Mesothelial cell of epicardium (in vitro differentiated cells): ENCODE results near the gene MRAP2. TPM values are rescaled to one million over a fixed set of nuclear protein-coding genes. Genes with fewer than 3 reads are reported as not detected.

Source experiments
- DNase-seq, 2 experiments: peaks; one replicate each; pipeline ENCODE4 v3.0.0; 2021; ENCODE audit warnings: low spot score in 2 of 2; ENCODE audit not compliant: unreplicated experiment in 2 of 2
- H3K27ac Mint-ChIP-seq: 2 replicates; pipeline ENCODE4 v1.8.0; 2021; ENCODE audit warnings: mixed read lengths
- H3K27me3 Mint-ChIP-seq: 2 replicates; pipeline ENCODE4 v1.8.0; 2021; ENCODE audit warnings: low read depth, mixed read lengths
- H3K36me3 Mint-ChIP-seq: 2 replicates; pipeline ENCODE4 v1.8.0; 2021; ENCODE audit warnings: mixed read lengths
- H3K4me1 Mint-ChIP-seq: 2 replicates; pipeline ENCODE4 v1.8.0; 2021; ENCODE audit warnings: mixed read lengths
- H3K4me3 Mint-ChIP-seq: 2 replicates; pipeline ENCODE4 v1.8.0; 2021; ENCODE audit warnings: mild to moderate bottlenecking, moderate library complexity, mixed read lengths
- H3K9me3 Mint-ChIP-seq: 2 replicates; pipeline ENCODE4 v1.8.0; 2021; ENCODE audit warnings: mixed read lengths
- total RNA-seq: library from RNA; stranded (reverse); gene quantifications from 3 replicates; pipeline ENCODE4 v1.2.1, GENCODE V29; 2021
- TF ChIP-seq, protein P1 (sequence below): fragments of 200-600 bp; sonication (generic); IDR thresholded peaks from one replicate; pipeline ENCODE4 v1.5.0; 2021; ENCODE audit warnings: antibody characterized with exemption; ENCODE audit not compliant: unreplicated experiment

The MRAP2 gene
- total RNA-seq, 1 donor from 2014 or later = 2.7 TPM

DNA sequence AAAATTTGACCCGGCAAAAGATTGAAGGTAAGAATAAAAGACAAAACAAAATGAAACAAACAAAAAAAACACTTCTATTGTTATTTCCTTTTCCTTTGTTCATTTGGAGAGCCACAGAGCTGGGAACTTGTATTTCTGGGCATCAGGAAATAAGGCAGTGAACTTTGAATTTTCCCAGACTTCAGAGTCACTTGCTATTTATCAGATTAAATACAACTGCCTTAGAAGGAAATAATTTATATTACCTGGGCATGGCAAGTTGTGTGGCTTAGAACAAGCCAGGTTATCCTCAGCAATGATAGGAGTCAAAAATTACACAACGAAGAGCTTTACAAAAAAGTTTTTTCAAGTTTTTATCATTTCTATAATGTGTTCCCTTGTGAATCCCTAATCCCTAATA lies 20.2 kb upstream of the MRAP2 start:
- H3K4me3 Mint-ChIP-seq = no peak overlapping the region
- no peaks in the 10 kb centered on the region for H3K36me3 Mint-ChIP-seq
- H3K4me1 Mint-ChIP-seq = peaks cover 3% of the 10 kb centered on the region
- no peak for DNase-seq
- TF ChIP-seq, protein P1, sequence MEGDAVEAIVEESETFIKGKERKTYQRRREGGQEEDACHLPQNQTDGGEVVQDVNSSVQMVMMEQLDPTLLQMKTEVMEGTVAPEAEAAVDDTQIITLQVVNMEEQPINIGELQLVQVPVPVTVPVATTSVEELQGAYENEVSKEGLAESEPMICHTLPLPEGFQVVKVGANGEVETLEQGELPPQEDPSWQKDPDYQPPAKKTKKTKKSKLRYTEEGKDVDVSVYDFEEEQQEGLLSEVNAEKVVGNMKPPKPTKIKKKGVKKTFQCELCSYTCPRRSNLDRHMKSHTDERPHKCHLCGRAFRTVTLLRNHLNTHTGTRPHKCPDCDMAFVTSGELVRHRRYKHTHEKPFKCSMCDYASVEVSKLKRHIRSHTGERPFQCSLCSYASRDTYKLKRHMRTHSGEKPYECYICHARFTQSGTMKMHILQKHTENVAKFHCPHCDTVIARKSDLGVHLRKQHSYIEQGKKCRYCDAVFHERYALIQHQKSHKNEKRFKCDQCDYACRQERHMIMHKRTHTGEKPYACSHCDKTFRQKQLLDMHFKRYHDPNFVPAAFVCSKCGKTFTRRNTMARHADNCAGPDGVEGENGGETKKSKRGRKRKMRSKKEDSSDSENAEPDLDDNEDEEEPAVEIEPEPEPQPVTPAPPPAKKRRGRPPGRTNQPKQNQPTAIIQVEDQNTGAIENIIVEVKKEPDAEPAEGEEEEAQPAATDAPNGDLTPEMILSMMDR = no peak
- peaks cover 3% of the 10 kb centered on the region for H3K27me3 Mint-ChIP-seq
- H3K27ac Mint-ChIP-seq = no peak overlapping the region
- no peaks in the 10 kb centered on the region for H3K9me3 Mint-ChIP-seq

DNA sequence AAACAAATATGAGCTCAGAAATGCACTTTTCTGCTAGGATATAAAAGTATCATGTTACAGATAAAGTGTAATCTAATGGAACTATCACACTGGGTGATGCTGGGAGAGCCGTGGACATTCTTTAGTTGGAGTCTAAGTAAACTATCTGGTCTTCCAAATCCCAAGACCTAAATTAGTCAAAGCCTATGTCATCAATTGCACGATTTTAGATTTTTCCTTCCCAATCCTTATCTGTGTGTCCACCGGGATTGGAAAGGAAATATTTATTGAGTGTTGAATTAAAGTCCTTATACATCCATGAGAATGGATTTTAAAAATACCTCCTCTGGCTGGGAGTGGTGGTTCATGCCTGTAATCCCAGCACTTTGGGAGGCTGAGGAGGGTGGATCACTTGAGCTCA lies 19.6 kb upstream of the MRAP2 start:
- Mint-ChIP-seq H3K36me3 (no peaks in the 10 kb centered on the region), H3K4me3 (no peak overlapping the region), H3K27ac (peak overlapping the region; percentile 60), H3K4me1 (peaks cover 3% of the 10 kb centered on the region), H3K27me3 (peaks cover 3% of the 10 kb centered on the region), H3K9me3 (no peaks in the 10 kb centered on the region)
- no peak for DNase-seq
- TF ChIP-seq, protein P1 = no peak

DNA sequence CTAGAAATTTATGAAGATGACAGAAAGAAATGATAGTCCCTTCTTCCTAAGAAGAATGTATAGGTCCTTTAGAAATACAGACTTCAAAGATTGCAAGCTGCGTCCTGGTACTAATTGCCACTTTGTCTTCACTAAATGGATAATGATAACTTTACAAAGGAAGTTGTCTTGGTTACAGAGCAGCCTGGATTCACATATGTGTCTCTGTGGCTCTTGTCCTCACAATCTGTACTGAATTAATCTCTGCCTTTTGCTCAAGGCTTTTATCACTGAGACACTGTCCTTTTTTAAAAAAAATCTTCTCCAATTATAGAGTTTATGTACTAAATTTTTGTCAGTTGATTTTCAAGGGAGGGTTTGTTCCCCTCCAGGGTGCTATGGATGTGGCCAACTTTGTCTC lies 17.5 kb upstream of the MRAP2 start:
- no peaks in the 10 kb centered on the region for H3K36me3 Mint-ChIP-seq
- TF ChIP-seq, protein P1 = no peak
- peaks cover 3% of the 10 kb centered on the region for H3K4me1 Mint-ChIP-seq
- no peaks in the 10 kb centered on the region for H3K27me3 Mint-ChIP-seq
- DNase-seq = no peak
- no peak overlapping the region for H3K27ac Mint-ChIP-seq
- no peaks in the 10 kb centered on the region for H3K9me3 Mint-ChIP-seq
- H3K4me3 Mint-ChIP-seq = no peak overlapping the region

DNA sequence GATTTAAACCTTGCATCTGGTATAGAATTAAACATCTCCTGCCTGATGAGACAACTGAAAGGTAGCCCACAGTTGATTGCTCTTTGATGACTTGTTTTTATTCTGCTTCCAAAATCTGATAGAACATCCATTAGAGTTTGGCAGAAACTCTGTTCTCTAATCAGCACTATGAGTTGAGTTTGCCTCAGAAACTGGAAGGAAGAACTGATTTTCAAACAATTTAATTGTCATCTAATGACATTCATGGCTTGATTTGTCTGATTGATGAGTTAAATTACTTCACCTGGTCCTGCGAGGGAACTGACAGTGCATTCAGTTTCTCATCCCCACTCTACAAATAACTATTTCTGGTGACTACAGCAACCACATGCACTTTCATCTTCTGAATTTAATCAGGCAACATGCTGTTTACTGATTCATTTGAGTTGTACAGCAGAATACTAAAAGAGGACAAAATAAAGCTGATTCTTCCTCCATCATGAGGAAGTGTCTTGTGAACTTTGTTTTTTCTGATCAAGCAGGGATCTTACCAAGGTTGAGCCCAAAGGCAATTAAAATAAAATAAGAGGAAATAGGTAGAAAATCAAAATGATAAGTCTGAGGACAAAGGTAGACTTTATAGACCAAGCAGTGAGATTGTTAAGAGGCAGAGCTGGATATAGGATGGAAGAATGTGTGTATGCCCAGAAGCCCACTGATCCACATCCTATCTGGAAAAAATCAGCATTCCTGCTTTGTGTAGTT lies 15.7 kb upstream of the MRAP2 start:
- peaks cover 3% of the 10 kb centered on the region for H3K4me1 Mint-ChIP-seq
- no peaks in the 10 kb centered on the region for H3K36me3 Mint-ChIP-seq
- no peaks in the 10 kb centered on the region for H3K27me3 Mint-ChIP-seq
- H3K4me3 Mint-ChIP-seq = no peak overlapping the region
- TF ChIP-seq, protein P1 = no peak
- no peak overlapping the region for H3K27ac Mint-ChIP-seq
- H3K9me3 Mint-ChIP-seq = no peaks in the 10 kb centered on the region
- DNase-seq = no peak

DNA sequence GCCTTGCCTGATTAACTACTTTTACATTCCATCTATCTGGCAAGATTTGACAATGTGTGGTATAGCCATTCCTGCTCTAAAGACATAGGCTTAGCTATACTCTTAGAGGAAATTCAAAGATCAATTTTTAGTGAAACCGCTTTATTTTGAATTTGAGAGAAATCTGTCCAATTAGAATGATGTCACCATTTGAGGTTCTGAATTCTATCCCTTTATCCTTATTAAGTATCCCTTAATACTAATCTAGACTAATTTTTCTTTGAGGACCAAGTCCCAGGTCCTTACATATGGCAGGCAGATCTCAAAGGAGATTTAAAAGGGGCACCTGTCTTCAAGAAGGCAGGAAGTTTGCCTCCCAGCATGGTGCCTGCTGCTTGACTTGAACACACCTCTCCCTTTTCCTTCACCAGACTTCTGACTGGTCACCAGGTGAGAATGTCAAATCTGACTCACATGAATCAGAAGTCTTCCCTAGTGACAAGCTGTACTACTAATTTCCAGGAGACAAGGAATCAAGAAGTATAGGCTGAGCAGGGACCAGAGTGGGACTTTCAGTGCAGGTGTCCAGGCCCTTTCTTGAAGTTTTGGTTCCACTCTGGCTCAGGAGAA lies 15.0 kb upstream of the MRAP2 start:
- no peak overlapping the region for H3K27ac Mint-ChIP-seq

More for the DNA sequence above, 15.0 kb upstream of the MRAP2 start:
- TF ChIP-seq, protein P1 = no peak
- Mint-ChIP-seq H3K4me3 (no peak overlapping the region), H3K27me3 (no peaks in the 10 kb centered on the region), H3K4me1 (peaks cover 3% of the 10 kb centered on the region), H3K36me3 (no peaks in the 10 kb centered on the region), H3K9me3 (no peaks in the 10 kb centered on the region)
- no peak for DNase-seq
